Trophoblast cell (in vitro differentiated cells and primary cell): ENCODE results near the gene ZNF460.
A peak's percentile ranks its signal among the peaks of the same experiment; 100 is the strongest.

ENCODE experiments used
- DNase-seq, 2 donors: peaks; one replicate each; pipeline ENCODE4 v3.0.0-alpha.2; 2016
- H2AFZ ChIP-seq: 2 replicates; pipeline ENCODE4 v1.6.1; 2013; ENCODE audit warnings: low read length, moderate library complexity, mild to moderate bottlenecking; ENCODE audit not compliant: insufficient read depth, poor library complexity
- H2AK5ac ChIP-seq: 2 replicates; pipeline ENCODE4 v1.6.1; 2013; ENCODE audit warnings: mild to moderate bottlenecking, low read length
- H2BK120ac ChIP-seq: 2 replicates; pipeline ENCODE4 v1.6.1; 2013; ENCODE audit warnings: low read length, mild to moderate bottlenecking, moderate library complexity; ENCODE audit not compliant: insufficient read depth, poor library complexity
- H2BK12ac ChIP-seq: 2 replicates; pipeline ENCODE4 v1.6.1; 2013; ENCODE audit warnings: mild to moderate bottlenecking, low read length, moderate library complexity
- H2BK5ac ChIP-seq: 2 replicates; pipeline ENCODE4 v1.6.1; 2013; ENCODE audit warnings: low read length, low read depth, moderate library complexity, mild to moderate bottlenecking; ENCODE audit not compliant: poor library complexity
- H3K14ac ChIP-seq: 2 replicates; pipeline ENCODE4 v1.6.1; 2013; ENCODE audit warnings: mild to moderate bottlenecking, low read length
- H3K18ac ChIP-seq: 2 replicates; pipeline ENCODE4 v1.6.1; 2013; ENCODE audit warnings: mild to moderate bottlenecking, low read length
- H3K23ac ChIP-seq: 2 replicates; pipeline ENCODE4 v1.6.1; 2013; ENCODE audit warnings: low read length
- H3K27ac ChIP-seq: 2 replicates; pipeline ENCODE4 v1.5.1; 2013; ENCODE audit warnings: low read depth, mild to moderate bottlenecking, inconsistent platforms, low read length, moderate library complexity
- H3K27me3 ChIP-seq: 2 replicates; pipeline ENCODE4 v1.6.1; 2013; ENCODE audit warnings: inconsistent platforms, mild to moderate bottlenecking, low read length, moderate library complexity; ENCODE audit not compliant: insufficient read depth
- H3K36me3 ChIP-seq, 2 experiments: 1 replicate in 1 of 2; 2 replicates in 1 of 2; pipeline ENCODE4 v1.6.1; 2013; ENCODE audit warnings: low read length in 2 of 2, mild to moderate bottlenecking in 2 of 2, moderate library complexity in 1 of 2; ENCODE audit not compliant: insufficient read depth in 2 of 2, control insufficient read depth in 1 of 2
- H3K4ac ChIP-seq: 2 replicates; pipeline ENCODE4 v1.6.1; 2013; ENCODE audit warnings: low read depth, mild to moderate bottlenecking, low read length, moderate library complexity
- H3K4me1 ChIP-seq, 2 experiments: 1 replicate in 1 of 2; 2 replicates in 1 of 2; pipeline ENCODE4 v1.6.1; 2013; ENCODE audit warnings: low read length in 2 of 2, mild to moderate bottlenecking in 2 of 2, moderate library complexity in 1 of 2; ENCODE audit not compliant: insufficient read depth in 2 of 2, control insufficient read depth in 1 of 2
- H3K4me2 ChIP-seq: 2 replicates; pipeline ENCODE4 v1.6.1; 2013; ENCODE audit warnings: inconsistent platforms, mild to moderate bottlenecking, low read length, moderate library complexity
- H3K4me3 ChIP-seq: 2 replicates; pipeline ENCODE4 v1.5.1; 2013; ENCODE audit warnings: mild to moderate bottlenecking, low read depth, low read length, inconsistent platforms
- H3K79me1 ChIP-seq: one replicate; pipeline ENCODE4 v1.6.1; 2013; ENCODE audit warnings: low read length
- H3K79me2 ChIP-seq: 2 replicates; pipeline ENCODE4 v1.6.1; 2013; ENCODE audit warnings: low read length, mild to moderate bottlenecking; ENCODE audit not compliant: control insufficient read depth, insufficient read depth, poor library complexity
- H3K9ac ChIP-seq: 2 replicates; pipeline ENCODE4 v1.6.1; 2013; ENCODE audit warnings: mild to moderate bottlenecking, low read length
- H3K9me3 ChIP-seq: 2 replicates; pipeline ENCODE4 v1.6.1; 2013; ENCODE audit warnings: low read depth, mild to moderate bottlenecking, control low read depth, inconsistent platforms, low read length; ENCODE audit not compliant: insufficient read depth
- H4K12ac ChIP-seq: 2 replicates; pipeline ENCODE4 v1.6.1; 2013; ENCODE audit warnings: low read depth, mild to moderate bottlenecking, low read length, moderate library complexity
- H4K8ac ChIP-seq: 2 replicates; pipeline ENCODE4 v1.6.1; 2013; ENCODE audit warnings: low read depth, mild to moderate bottlenecking, low read length, moderate library complexity
- H4K91ac ChIP-seq: one replicate; pipeline ENCODE4 v1.6.1; 2013; ENCODE audit warnings: low read depth, mild to moderate bottlenecking, low read length, moderate library complexity
- WGBS: extraction: QIAGEN DNeasy Blood & Tissue Kit; methylation state at CpG from one replicate; pipeline ENCODE4 v1.1.7; 2013; ENCODE audit warnings: missing lambda C conversion rate; ENCODE audit not compliant: insufficient read length, insufficient coverage; ENCODE audit errors: extremely low coverage; 5-methylcytosine and 5-hydroxymethylcytosine counted together

ZNF460 gene

DNA sequence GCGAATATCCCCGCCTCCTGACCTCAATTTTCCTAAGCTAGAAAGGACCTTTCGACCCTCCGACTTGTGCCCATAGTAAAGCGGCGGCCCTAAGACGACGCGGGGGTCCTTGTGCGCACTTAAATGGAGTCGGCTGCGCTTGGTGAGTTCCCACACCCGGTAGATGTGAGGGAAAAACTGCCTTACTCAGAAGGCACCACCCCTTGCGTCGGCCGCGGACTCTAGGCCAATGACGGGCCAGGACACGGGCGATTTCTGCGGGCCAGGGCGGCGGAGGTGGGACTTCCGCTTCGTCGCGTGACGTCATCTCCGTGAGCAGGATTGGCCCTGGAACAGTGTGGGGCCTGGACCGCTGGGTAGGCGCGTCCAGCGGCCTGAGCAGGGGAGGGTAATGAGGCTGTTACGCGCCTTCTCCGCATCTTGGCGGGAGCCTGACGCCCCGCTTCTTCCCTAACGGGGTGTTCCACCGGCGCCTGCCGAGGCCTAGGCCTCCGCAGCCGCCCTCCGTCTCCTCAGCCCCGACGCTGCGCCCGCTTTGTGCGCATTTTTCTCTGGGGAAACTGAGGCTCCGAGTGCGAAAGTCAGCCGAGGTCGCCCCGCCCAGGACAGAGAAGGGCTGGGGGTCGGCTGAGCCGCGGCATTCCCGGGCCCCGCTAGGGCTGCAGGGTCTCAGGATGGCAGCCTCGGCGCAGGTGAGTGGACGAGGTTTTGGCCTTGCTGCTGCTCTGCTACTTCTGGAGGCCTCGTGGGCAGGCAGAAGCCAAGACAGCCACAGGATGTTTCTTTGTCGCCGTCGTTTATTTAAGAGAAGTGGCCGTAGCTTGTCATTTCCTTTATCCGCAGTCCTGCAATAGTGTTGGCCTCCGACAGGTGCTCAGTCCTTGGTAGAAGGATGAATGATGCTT, 40.1 kb downstream of the ZNF460 start, which contains the start of gene ZNF543:
Gene ZNF543, plus strand, starts transcription at position 293 of the 905 bp plus-strand sequence. Its CDS starts 382 bp downstream, at position 675.
- H3K4me2 ChIP-seq: peak within 1 kb of the TSS; percentile 97
- peak within 1 kb of the TSS; percentile 54 for H3K27ac ChIP-seq
- peak within 1 kb of the TSS; percentile 94 for H3K9ac ChIP-seq
- peaks cover 6 to 8% of the 10 kb centered on the region in 2 experiments for H3K4me1 ChIP-seq
- WGBS: no CpG with 5 or more reads among the region's 71 CpGs
- H3K36me3 ChIP-seq: peaks cover 6 to 17% of the 10 kb centered on the region in 2 experiments
- H2BK5ac ChIP-seq: peak within 1 kb of the TSS; percentile 18
- peaks cover 8% of the 10 kb centered on the region for H3K79me2 ChIP-seq
- peak within 1 kb of the TSS; percentile 80 for H3K4ac ChIP-seq
- H3K79me1 ChIP-seq: peaks cover 6% of the 10 kb centered on the region
- peak within 1 kb of the TSS; percentile 87 for H4K91ac ChIP-seq
- peak within 1 kb of the TSS; percentile 79 for H4K12ac ChIP-seq
- peak within 1 kb of the TSS; percentile 70 for H2BK120ac ChIP-seq
- H2AK5ac ChIP-seq: peak within 1 kb of the TSS; percentile 40
- peak within 1 kb of the TSS; percentile 81 for H3K4me3 ChIP-seq
- peak; percentile 97 to 99 for DNase-seq
- peak within 1 kb of the TSS; percentile 72 for H3K18ac ChIP-seq
- H3K27me3 ChIP-seq: no peaks in the 10 kb centered on the region
- no peak within 1 kb of the TSS for H2BK12ac ChIP-seq
- peak within 1 kb of the TSS; percentile 77 for H2AFZ ChIP-seq
- H4K8ac ChIP-seq: peak within 1 kb of the TSS; percentile 93
- peak within 1 kb of the TSS; percentile 81 for H3K14ac ChIP-seq
- no peaks in the 10 kb centered on the region for H3K9me3 ChIP-seq
- no peak within 1 kb of the TSS for H3K23ac ChIP-seq

DNA sequence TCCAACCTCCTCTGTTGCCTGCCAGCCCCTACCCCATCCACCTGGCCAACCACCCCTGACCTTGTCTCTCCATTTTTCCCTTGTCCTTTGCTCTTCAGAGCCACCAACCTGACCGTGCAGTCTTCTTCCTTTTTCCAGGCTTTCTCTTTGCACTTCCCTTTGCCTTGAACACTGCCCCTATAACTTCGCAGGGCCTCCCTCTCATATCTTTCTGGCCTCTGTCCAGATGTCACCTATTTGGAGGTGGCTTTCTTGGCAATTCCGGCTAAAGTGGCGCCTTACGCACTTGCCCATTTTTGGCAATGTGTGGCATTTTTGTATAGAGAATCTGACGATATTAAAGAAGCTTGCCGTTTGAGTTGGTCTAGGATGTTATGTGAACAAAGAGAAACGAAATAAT, 40.8 kb downstream of the ZNF460 start:
- whole genome bisulfite sequencing: no CpG with 5 or more reads among the region's 8 CpGs
- Histone ChIP-seq H2BK12ac (no peak overlapping the region), H3K14ac (no peak overlapping the region), H2BK5ac (no peak overlapping the region), H3K9me3 (no peaks in the 10 kb centered on the region), H4K12ac (peak overlapping the region; percentile 79), H3K9ac (peak overlapping the region; percentile 85), H3K4me1 (peaks cover 6 to 8% of the 10 kb centered on the region in 2 experiments), H3K18ac (peak overlapping the region; percentile 72), H2BK120ac (no peak overlapping the region), H3K27me3 (no peaks in the 10 kb centered on the region), H4K91ac (no peak overlapping the region), H3K79me1 (peaks cover 6% of the 10 kb centered on the region), H3K36me3 (peaks cover 9 to 21% of the 10 kb centered on the region in 2 experiments), H3K4me2 (peak overlapping the region; percentile 90), H3K4ac (peak overlapping the region; percentile 80), H4K8ac (peak overlapping the region; percentile 93), H3K27ac (no peak overlapping the region), H2AK5ac (no peak overlapping the region), H3K23ac (no peak overlapping the region), H2AFZ (peak overlapping the region; percentile 41), H3K4me3 (peak overlapping the region; percentile 81), H3K79me2 (peaks cover 8% of the 10 kb centered on the region)
- no peak for DNase-seq

GRCh38 chr19:57321751-57322150, 41.5 kb downstream of the ZNF460 start:
- no peak overlapping the region for H3K14ac ChIP-seq
- H2BK5ac ChIP-seq: no peak overlapping the region
- no peak overlapping the region for H3K23ac ChIP-seq
- DNase-seq: no peak
- H2AFZ ChIP-seq: no peak overlapping the region
- no peak overlapping the region for H3K9ac ChIP-seq
- H3K4me2 ChIP-seq: peak overlapping the region; percentile 90
- peaks cover 13 to 27% of the 10 kb centered on the region in 2 experiments for H3K36me3 ChIP-seq
- H2BK12ac ChIP-seq: no peak overlapping the region
- H3K18ac ChIP-seq: no peak overlapping the region
- H3K79me1 ChIP-seq: peaks cover 6% of the 10 kb centered on the region
- H3K4ac ChIP-seq: peak overlapping the region; percentile 34
- no peak overlapping the region for H3K27ac ChIP-seq
- no peak overlapping the region for H4K12ac ChIP-seq
- H3K9me3 ChIP-seq: no peaks in the 10 kb centered on the region
- H2AK5ac ChIP-seq: no peak overlapping the region
- no peak overlapping the region for H3K4me3 ChIP-seq
- H3K79me2 ChIP-seq: peaks cover 8% of the 10 kb centered on the region
- no peak overlapping the region for H4K91ac ChIP-seq
- no peak overlapping the region for H4K8ac ChIP-seq
- H3K27me3 ChIP-seq: no peaks in the 10 kb centered on the region
- no peak overlapping the region for H2BK120ac ChIP-seq
- WGBS: no CpG with 5 or more reads among the region's 3 CpGs
- H3K4me1 ChIP-seq: peaks cover 6 to 8% of the 10 kb centered on the region in 2 experiments

DNA sequence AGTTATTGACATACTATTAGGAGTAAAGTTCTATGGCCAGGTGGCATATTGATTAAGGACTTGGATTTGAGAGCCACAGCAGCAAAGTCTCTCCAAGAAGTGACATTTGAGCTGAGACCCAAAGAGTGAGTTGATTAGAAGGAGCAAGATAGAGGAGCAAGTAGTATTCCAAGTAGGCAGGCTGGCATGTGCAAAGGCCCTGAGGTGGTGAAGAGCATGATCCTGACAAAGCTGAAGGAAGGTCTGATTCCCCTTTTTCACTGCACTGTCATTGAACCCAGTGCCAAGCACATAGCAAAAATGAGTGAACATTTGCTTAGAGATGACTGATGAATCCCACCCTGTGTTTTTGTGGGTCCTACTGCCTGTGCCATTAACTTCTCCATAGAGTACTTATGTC, 44.7 kb downstream of the ZNF460 start:
- Histone ChIP-seq H3K4ac (no peak overlapping the region), H3K14ac (no peak overlapping the region), H3K27me3 (no peaks in the 10 kb centered on the region), H3K36me3 (peaks cover 31 to 49% of the 10 kb centered on the region in 2 experiments), H2BK12ac (no peak overlapping the region), H2BK5ac (no peak overlapping the region), H2AFZ (no peak overlapping the region), H3K9me3 (peaks cover 2% of the 10 kb centered on the region), H3K4me1 (peaks cover 6 to 8% of the 10 kb centered on the region in 2 experiments), H2AK5ac (no peak overlapping the region), H4K91ac (no peak overlapping the region), H4K12ac (no peak overlapping the region), H3K4me2 (no peak overlapping the region), H2BK120ac (no peak overlapping the region), H3K79me2 (peaks cover 8% of the 10 kb centered on the region), H3K27ac (no peak overlapping the region), H4K8ac (no peak overlapping the region), H3K23ac (no peak overlapping the region), H3K79me1 (peaks cover 5% of the 10 kb centered on the region), H3K18ac (no peak overlapping the region), H3K9ac (no peak overlapping the region), H3K4me3 (no peak overlapping the region)
- no peak for DNase-seq
